Fibroblast of lung (primary cell): ENCODE measurements around the gene NAPB. TPM values are rescaled to one million over a fixed set of nuclear protein-coding genes. Genes with fewer than 3 reads are reported as not detected.
"Not testable (repeated sequence)": the region's sequence is repeated elsewhere in the genome, so short reads cannot be mapped to it uniquely, and the experiment has no call there.

Experiments
- DNase-seq, 2 donors: peaks; one replicate each; pipeline versions ENCODE4 v3.0.0 to v3.0.0-alpha.2; 2010; ENCODE audit warnings: low read depth in 2 of 2
- H2AFZ ChIP-seq: 2 replicates; pipeline ENCODE4 v1.5.1; 2012; ENCODE audit warnings: low read length, control low read depth, inconsistent platforms
- H3K27ac ChIP-seq: 2 replicates; pipeline ENCODE4 v1.5.1; 2011; ENCODE audit warnings: low read length, control low read depth; ENCODE audit not compliant: insufficient read depth
- H3K27me3 ChIP-seq: 2 replicates; pipeline ENCODE4 v1.5.1; 2011; ENCODE audit warnings: mild to moderate bottlenecking, low read length; ENCODE audit not compliant: control insufficient read depth, insufficient read depth
- H3K36me3 ChIP-seq: 2 replicates; pipeline ENCODE4 v1.5.1; 2011; ENCODE audit warnings: low read length; ENCODE audit not compliant: control insufficient read depth, insufficient read depth
- H3K4me1 ChIP-seq: 2 replicates; pipeline ENCODE4 v1.5.1; 2011; ENCODE audit warnings: low read length; ENCODE audit not compliant: control insufficient read depth, insufficient read depth; ENCODE audit errors: extremely low read depth
- H3K4me2 ChIP-seq: 2 replicates; pipeline ENCODE4 v1.5.1; 2011; ENCODE audit warnings: low read length, control low read depth; ENCODE audit not compliant: insufficient read depth; ENCODE audit errors: extremely low read depth
- H3K4me3 ChIP-seq, 4 experiments: fragments of 200-600 bp in 1 of 4; sonication (generic) in 1 of 4; replicated peaks in 1 of 4; 2 replicates each; pipeline ENCODE4 v1.5.1; 2011 to 2016; ENCODE audit warnings: low read length in 4 of 4, low read depth in 3 of 4, mild to moderate bottlenecking in 3 of 4, control low read depth in 2 of 4, inconsistent platforms in 1 of 4, mixed read lengths in 1 of 4; ENCODE audit not compliant: insufficient read depth in 1 of 4; ENCODE audit errors: control extremely low read depth in 1 of 4
- H3K79me2 ChIP-seq: 2 replicates; pipeline ENCODE4 v1.5.1; 2012; ENCODE audit warnings: mild to moderate bottlenecking, low read length, inconsistent platforms; ENCODE audit not compliant: control insufficient read depth, insufficient read depth
- H3K9ac ChIP-seq: 2 replicates; pipeline ENCODE4 v1.5.1; 2011; ENCODE audit warnings: mild to moderate bottlenecking, low read length, control low read depth; ENCODE audit not compliant: insufficient read depth
- H3K9me3 ChIP-seq: 2 replicates; pipeline ENCODE4 v1.5.1; 2012; ENCODE audit warnings: low read depth, low read length; ENCODE audit not compliant: control insufficient read depth, insufficient read depth
- H4K20me1 ChIP-seq: 2 replicates; pipeline ENCODE4 v1.5.1; 2011; ENCODE audit warnings: low read length; ENCODE audit not compliant: control insufficient read depth, insufficient read depth; ENCODE audit errors: extremely low read depth
- CTCF ChIP-seq, 2 donors: IDR thresholded peaks in 1 of 2; conservative IDR thresholded peaks in 1 of 2; 1 replicate in 1 of 2; 2 replicates in 1 of 2; pipeline ENCODE4 v1.5.1; 2011 to 2012; ENCODE audit warnings: low read length in 2 of 2, control low read depth in 1 of 2, inconsistent platforms in 1 of 2, low read depth in 1 of 2, mild to moderate bottlenecking in 1 of 2
- EZH2 ChIP-seq: IDR thresholded peaks from 2 replicates; pipeline ENCODE4 v1.5.1; 2012; ENCODE audit warnings: low read length, control low read depth, mild to moderate bottlenecking; ENCODE audit errors: missing control alignments
- polyA plus RNA-seq, 2 donors: library from polyadenylated mRNA; depleted of rRNA in 1 of 2; stranded (reverse) in 1 of 2; unstranded in 1 of 2; fragments of >200 nt; gene quantifications; 2 replicates each; pipeline ENCODE4 v1.2.1, GENCODE V29; 2011 to 2012; ENCODE audit warnings: missing spikeins in 1 of 2
- total RNA-seq: library from RNA; depleted of rRNA; stranded (reverse); fragments of >200 nt; gene quantifications from 2 replicates; pipeline ENCODE4 v1.2.1, GENCODE V29; 2014

The NAPB gene
- total and polyA plus RNA-seq, 2 donors (not counting 1 experiment from before 2014, with no cell fraction given) = 5.1 to 12.6 TPM

GRCh38 chr20:23349338-23350195 is 71.7 kb downstream of the NAPB start:
- H3K27me3 ChIP-seq = no peaks in the 10 kb centered on the region
- peak; percentile 33 to 47 for TF ChIP-seq CTCF (conservative IDR thresholded peaks at IDR 0.05 in 1 of 2, IDR thresholded peaks at IDR 0.05 in 1 of 2; ENCODE audit: low read depth in 1 of 2, low read length in 2 of 2)
- no peak for TF ChIP-seq EZH2
- peak overlapping the region; percentile 95 for H3K27ac ChIP-seq
- H3K9me3 ChIP-seq = no peaks in the 10 kb centered on the region
- no peak for DNase-seq
- H4K20me1 ChIP-seq = no peaks in the 10 kb centered on the region
- peak overlapping the region; percentile 79 for H3K4me2 ChIP-seq
- peak overlapping the region; percentile 54 to 96 (median 86) for H3K4me3 ChIP-seq
- H3K36me3 ChIP-seq = no peaks in the 10 kb centered on the region
- H3K9ac ChIP-seq = peak overlapping the region; percentile 96
- H3K4me1 ChIP-seq = peaks cover 11% of the 10 kb centered on the region
- peaks cover 33% of the 10 kb centered on the region for H3K79me2 ChIP-seq
- peak overlapping the region; percentile 66 for H2AFZ ChIP-seq

GRCh38 chr20:23348510-23348909 is 72.8 kb downstream of the NAPB start:
- H3K27me3 ChIP-seq, H3K4me3 ChIP-seq, H3K9ac ChIP-seq, H3K9me3 ChIP-seq, DNase-seq, H3K27ac ChIP-seq, H3K4me2 ChIP-seq, H3K36me3 ChIP-seq, H2AFZ ChIP-seq, H4K20me1 ChIP-seq: not testable (repeated sequence)
- peaks cover 28% of the 10 kb centered on the region for H3K79me2 ChIP-seq
- peaks cover 11% of the 10 kb centered on the region for H3K4me1 ChIP-seq

- no peak overlapping the region for H3K4me2 ChIP-seq
- no peak overlapping the region for H3K4me3 ChIP-seq
- no peaks in the 10 kb centered on the region for H4K20me1 ChIP-seq
- peaks cover 11% of the 10 kb centered on the region for H3K4me1 ChIP-seq
- no peaks in the 10 kb centered on the region for H3K36me3 ChIP-seq
- no peak for DNase-seq
- H3K27me3 ChIP-seq = no peaks in the 10 kb centered on the region
- H3K9me3 ChIP-seq = no peaks in the 10 kb centered on the region
- no peak overlapping the region for H2AFZ ChIP-seq
- H3K9ac ChIP-seq = no peak overlapping the region
- no peak overlapping the region for H3K27ac ChIP-seq
- H3K79me2 ChIP-seq = peaks cover 21% of the 10 kb centered on the region
- TF ChIP-seq CTCF (conservative IDR thresholded peaks at IDR 0.05 in 1 of 2, IDR thresholded peaks at IDR 0.05 in 1 of 2; ENCODE audit: low read depth in 1 of 2, low read length in 2 of 2) (no peak), EZH2 (no peak)
Observed at GRCh38 chr20:23347791-23348190, 73.5 kb downstream of the NAPB start.
